ENCODE measurements around the gene STARD9.
"Not testable (repeated sequence)": the region's sequence is repeated elsewhere in the genome, so short reads cannot be mapped to it uniquely, and the experiment has no call there.

The STARD9 gene

GRCh38 chr15:42575188-42576039, at the start of gene STARD9:
Gene STARD9 (plus strand): TSS chr15:42575606. CDS start chr15:42575716, 110 bp downstream.
- Mint-ChIP-seq H3K27ac (ENCODE audit: low read depth) (peak within 1 kb of the TSS; percentile 67), H3K4me3 (peak within 1 kb of the TSS; percentile 83), H3K36me3 (ENCODE audit: insufficient read depth) (no peaks in the 10 kb centered on the region), H3K9me3 (no peaks in the 10 kb centered on the region), H3K4me1 (peaks cover 19% of the 10 kb centered on the region), H3K27me3 (no peaks in the 10 kb centered on the region)
- peak; percentile 95 for ATAC-seq (replicated peaks; ENCODE audit: extremely low read depth, poor library complexity, severe bottlenecking)
- DNase-seq (ENCODE audit: low spot score in 2 of 2) = peak; percentile 90

GRCh38 chr15:42528970-42529369, 46.4 kb upstream of the STARD9 start:
- H3K27ac Mint-ChIP-seq (ENCODE audit: low read depth) = no peak overlapping the region
- no peaks in the 10 kb centered on the region for H3K4me1 Mint-ChIP-seq
- no peaks in the 10 kb centered on the region for H3K27me3 Mint-ChIP-seq
- no peaks in the 10 kb centered on the region for H3K9me3 Mint-ChIP-seq
- ATAC-seq (replicated peaks; ENCODE audit: extremely low read depth, poor library complexity, severe bottlenecking) (no peak), DNase-seq (ENCODE audit: low spot score in 2 of 2) (no peak)
- H3K36me3 Mint-ChIP-seq (ENCODE audit: insufficient read depth) = peaks cover 31% of the 10 kb centered on the region
- no peak overlapping the region for H3K4me3 Mint-ChIP-seq

- H3K9me3 Mint-ChIP-seq = no peaks in the 10 kb centered on the region
- H3K27ac Mint-ChIP-seq (ENCODE audit: low read depth) = no peak overlapping the region
- H3K4me1 Mint-ChIP-seq = no peaks in the 10 kb centered on the region
- no peaks in the 10 kb centered on the region for H3K27me3 Mint-ChIP-seq
- H3K4me3 Mint-ChIP-seq = no peak overlapping the region
- H3K36me3 Mint-ChIP-seq (ENCODE audit: insufficient read depth) = peaks cover 25% of the 10 kb centered on the region
- ATAC-seq (replicated peaks; ENCODE audit: extremely low read depth, poor library complexity, severe bottlenecking) = no peak
- DNase-seq (ENCODE audit: low spot score in 2 of 2) = no peak
These were observed 42.2 kb upstream of the STARD9 start for GRCh38 chr15:42533246-42533645.

GRCh38 chr15:42544853-42545629, 30.4 kb upstream of the STARD9 start:
- no peak for DNase-seq (ENCODE audit: low spot score in 2 of 2)
- no peak for ATAC-seq (replicated peaks; ENCODE audit: extremely low read depth, poor library complexity, severe bottlenecking)
- H3K27me3 Mint-ChIP-seq = no peaks in the 10 kb centered on the region
- no peaks in the 10 kb centered on the region for H3K9me3 Mint-ChIP-seq
- peaks cover 29% of the 10 kb centered on the region for H3K36me3 Mint-ChIP-seq (ENCODE audit: insufficient read depth)
- H3K4me1 Mint-ChIP-seq = peaks cover 38% of the 10 kb centered on the region
- H3K27ac Mint-ChIP-seq (ENCODE audit: low read depth) = no peak overlapping the region
- no peak overlapping the region for H3K4me3 Mint-ChIP-seq

GRCh38 chr15:42547918-42548248, 27.5 kb upstream of the STARD9 start:
- Mint-ChIP-seq H3K4me1 (peaks cover 40% of the 10 kb centered on the region), H3K27ac (ENCODE audit: low read depth) (peak overlapping the region; percentile 97), H3K27me3 (no peaks in the 10 kb centered on the region), H3K4me3 (peak overlapping the region; percentile 90), H3K9me3 (no peaks in the 10 kb centered on the region), H3K36me3 (ENCODE audit: insufficient read depth) (peaks cover 27% of the 10 kb centered on the region)
- peak; percentile 21 for ATAC-seq (replicated peaks; ENCODE audit: extremely low read depth, poor library complexity, severe bottlenecking)
- DNase-seq (ENCODE audit: low spot score in 2 of 2) = no peak

- H3K27me3 Mint-ChIP-seq = no peaks in the 10 kb centered on the region
- H3K4me1 Mint-ChIP-seq = peaks cover 42% of the 10 kb centered on the region
- peak within 1 kb of the TSS; percentile 90 for H3K4me3 Mint-ChIP-seq
- ATAC-seq (replicated peaks; ENCODE audit: extremely low read depth, poor library complexity, severe bottlenecking) = peak; percentile 80
- H3K27ac Mint-ChIP-seq (ENCODE audit: low read depth) = peak within 1 kb of the TSS; percentile 97
- H3K36me3 Mint-ChIP-seq (ENCODE audit: insufficient read depth) = peaks cover 27% of the 10 kb centered on the region
- H3K9me3 Mint-ChIP-seq = no peaks in the 10 kb centered on the region
- DNase-seq (ENCODE audit: low spot score in 2 of 2) = peak; percentile 76 to 79
These were observed 27.0 kb upstream of the STARD9 start, which contains the start of the genes HAUS2 and LRRC57 for GRCh38 chr15:42548249-42549031. Gene HAUS2 (plus strand): TSS chr15:42548838. CDS start chr15:42548873, 35 bp downstream. Gene LRRC57 (minus strand): TSS chr15:42548793. CDS start chr15:42548434, 359 bp downstream.

- DNase-seq (ENCODE audit: low spot score in 2 of 2) (no peak), ATAC-seq (replicated peaks; ENCODE audit: extremely low read depth, poor library complexity, severe bottlenecking) (peak; percentile 61)
- Mint-ChIP-seq H3K27ac (ENCODE audit: low read depth) (peak overlapping the region; percentile 97), H3K36me3 (ENCODE audit: insufficient read depth) (peaks cover 22% of the 10 kb centered on the region), H3K27me3 (no peaks in the 10 kb centered on the region), H3K4me1 (peaks cover 45% of the 10 kb centered on the region), H3K9me3 (no peaks in the 10 kb centered on the region), H3K4me3 (peak overlapping the region; percentile 90)
These were observed 26.3 kb upstream of the STARD9 start for GRCh38 chr15:42549032-42549491.

- peaks cover 45% of the 10 kb centered on the region for H3K4me1 Mint-ChIP-seq
- H3K27ac Mint-ChIP-seq (ENCODE audit: low read depth) = peak overlapping the region; percentile 97
- peak overlapping the region; percentile 90 for H3K4me3 Mint-ChIP-seq
- ATAC-seq (replicated peaks; ENCODE audit: extremely low read depth, poor library complexity, severe bottlenecking) (no peak), DNase-seq (ENCODE audit: low spot score in 2 of 2) (no peak)
- peaks cover 23% of the 10 kb centered on the region for H3K36me3 Mint-ChIP-seq (ENCODE audit: insufficient read depth)
- no peaks in the 10 kb centered on the region for H3K9me3 Mint-ChIP-seq
- no peaks in the 10 kb centered on the region for H3K27me3 Mint-ChIP-seq
These were observed 25.5 kb upstream of the STARD9 start for GRCh38 chr15:42549741-42550392.

GRCh38 chr15:42553554-42553953, 21.9 kb upstream of the STARD9 start:
- Mint-ChIP-seq H3K4me1 (peaks cover 24% of the 10 kb centered on the region), H3K27ac (ENCODE audit: low read depth) (peak overlapping the region; percentile 14), H3K36me3 (ENCODE audit: insufficient read depth) (peaks cover 14% of the 10 kb centered on the region), H3K27me3 (no peaks in the 10 kb centered on the region), H3K9me3 (no peaks in the 10 kb centered on the region), H3K4me3 (no peak overlapping the region)
- ATAC-seq (replicated peaks; ENCODE audit: extremely low read depth, poor library complexity, severe bottlenecking) (no peak), DNase-seq (ENCODE audit: low spot score in 2 of 2) (no peak)

- Mint-ChIP-seq H3K4me1 (peaks cover 11% of the 10 kb centered on the region), H3K36me3 (ENCODE audit: insufficient read depth) (peaks cover 27% of the 10 kb centered on the region)
- not testable (repeated sequence) for H3K4me3 Mint-ChIP-seq; DNase-seq (ENCODE audit: low spot score in 2 of 2); H3K9me3 Mint-ChIP-seq; H3K27ac Mint-ChIP-seq (ENCODE audit: low read depth); ATAC-seq (replicated peaks; ENCODE audit: extremely low read depth, poor library complexity, severe bottlenecking); H3K27me3 Mint-ChIP-seq
These were observed 18.7 kb upstream of the STARD9 start for GRCh38 chr15:42556550-42557207.

GRCh38 chr15:42558739-42559138, 16.7 kb upstream of the STARD9 start:
- Mint-ChIP-seq H3K9me3 (no peaks in the 10 kb centered on the region), H3K36me3 (ENCODE audit: insufficient read depth) (peaks cover 34% of the 10 kb centered on the region), H3K27ac (ENCODE audit: low read depth) (no peak overlapping the region), H3K27me3 (no peaks in the 10 kb centered on the region), H3K4me3 (no peak overlapping the region), H3K4me1 (peaks cover 5% of the 10 kb centered on the region)
- ATAC-seq (replicated peaks; ENCODE audit: extremely low read depth, poor library complexity, severe bottlenecking) = no peak
- no peak for DNase-seq (ENCODE audit: low spot score in 2 of 2)

All from central memory CD8-positive, alpha-beta T cell (primary cell).